ENCODE data around the gene SPATS2L.

Gene SPATS2L

DNA sequence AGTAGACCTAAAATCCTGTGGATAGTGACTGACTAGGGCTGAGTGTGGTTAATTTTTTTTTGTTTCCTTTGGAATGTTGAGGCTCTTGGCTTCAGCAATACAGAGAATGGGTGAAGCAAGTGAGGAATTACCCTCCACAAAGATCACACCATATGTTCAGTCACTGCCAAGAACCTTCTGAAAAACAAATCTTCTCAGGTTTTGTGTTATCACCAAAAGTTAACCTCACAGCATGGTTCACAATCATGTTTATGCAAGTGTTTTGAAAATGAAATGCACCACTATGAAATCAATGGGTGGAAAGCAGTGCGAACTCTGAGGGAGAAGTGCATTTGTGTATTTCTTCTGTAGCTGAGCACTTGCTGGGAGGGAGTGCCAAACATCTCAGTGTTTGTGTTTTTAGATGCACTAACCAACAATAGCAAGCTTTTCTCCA lies 44.4 kb downstream of the SPATS2L start:
- DNase-seq (ENCODE audit: low read depth, low spot score): no peak

DNA sequence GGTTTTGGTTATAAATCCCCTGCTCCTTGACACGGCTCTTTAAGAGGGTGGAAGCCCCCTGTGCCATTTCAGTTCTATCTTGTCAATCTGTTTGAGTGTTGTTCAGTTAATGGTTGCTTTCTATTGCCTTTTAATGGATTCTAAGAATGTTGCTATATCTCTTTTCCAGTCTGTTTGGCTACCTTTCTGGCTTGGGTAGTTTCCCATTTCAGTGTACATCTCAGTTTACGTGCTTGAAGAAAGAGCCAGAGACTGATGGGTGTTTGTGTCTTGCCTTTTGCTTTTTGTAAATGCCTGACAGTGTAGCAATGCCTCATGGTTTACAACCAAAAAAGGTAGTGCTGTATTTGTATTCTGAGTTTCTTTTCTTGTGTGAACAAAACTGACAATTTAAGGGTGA lies 45.3 kb downstream of the SPATS2L start:
- no peak for DNase-seq (ENCODE audit: low read depth, low spot score)

DNA sequence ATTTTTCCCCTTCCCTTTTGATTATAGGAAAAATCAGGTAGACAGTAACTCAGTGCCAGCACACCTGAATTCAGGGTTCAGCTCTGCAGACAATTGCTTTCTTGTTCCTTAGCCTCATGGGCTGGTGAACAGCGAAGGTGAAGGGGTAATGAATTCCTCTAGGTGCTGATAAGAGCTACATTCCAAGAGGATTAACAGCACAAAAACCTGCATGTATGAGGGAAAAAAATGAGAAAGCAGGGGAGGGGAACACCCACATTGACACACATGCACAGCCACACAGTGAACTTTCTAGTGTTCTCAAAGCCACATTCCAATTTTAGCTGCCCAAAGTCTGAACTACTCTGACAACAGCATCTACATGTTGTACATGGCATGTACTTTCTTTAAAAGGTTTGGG lies 46.1 kb downstream of the SPATS2L start:
- no peak for DNase-seq (ENCODE audit: low read depth, low spot score)

DNA sequence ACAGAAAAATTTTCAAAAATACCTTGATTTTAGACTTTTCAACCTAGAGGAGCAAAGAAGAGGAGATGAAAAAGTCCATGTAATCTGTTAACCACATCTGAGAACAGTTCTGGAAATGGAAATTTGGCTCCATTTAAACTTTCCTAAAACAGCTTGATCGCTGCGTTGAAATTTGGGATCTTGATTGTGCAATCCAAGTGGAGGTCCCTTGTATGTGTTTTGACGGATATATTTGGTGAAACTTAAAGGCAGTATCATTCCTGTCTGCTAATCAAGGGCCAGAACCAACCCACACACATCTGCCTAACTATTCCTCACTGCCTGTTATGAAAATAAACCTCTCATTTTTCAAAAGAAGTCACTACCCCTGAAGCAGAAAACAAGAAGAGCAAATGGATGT lies 46.6 kb downstream of the SPATS2L start:
- DNase-seq (ENCODE audit: low read depth, low spot score): no peak

DNA sequence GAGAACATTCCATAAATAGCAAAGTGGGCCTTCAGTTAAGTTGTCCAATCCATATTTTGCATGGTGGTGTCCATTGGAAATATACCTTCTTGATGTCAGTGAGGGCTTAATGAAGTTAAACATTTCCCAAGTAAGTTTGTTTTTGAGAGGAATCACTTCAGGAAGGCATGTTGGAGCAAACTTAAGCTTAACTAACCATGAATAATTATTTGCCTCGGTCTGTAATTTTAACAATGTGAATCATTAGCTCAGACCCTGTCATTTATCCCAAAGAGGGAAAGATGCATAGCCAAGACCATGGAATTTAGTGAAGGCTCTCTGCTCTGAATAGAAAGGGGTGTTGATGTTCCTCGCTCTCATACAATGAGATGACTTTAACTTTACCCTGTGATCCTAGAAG lies 47.4 kb downstream of the SPATS2L start:
- DNase-seq (ENCODE audit: low read depth, low spot score): no peak

DNA sequence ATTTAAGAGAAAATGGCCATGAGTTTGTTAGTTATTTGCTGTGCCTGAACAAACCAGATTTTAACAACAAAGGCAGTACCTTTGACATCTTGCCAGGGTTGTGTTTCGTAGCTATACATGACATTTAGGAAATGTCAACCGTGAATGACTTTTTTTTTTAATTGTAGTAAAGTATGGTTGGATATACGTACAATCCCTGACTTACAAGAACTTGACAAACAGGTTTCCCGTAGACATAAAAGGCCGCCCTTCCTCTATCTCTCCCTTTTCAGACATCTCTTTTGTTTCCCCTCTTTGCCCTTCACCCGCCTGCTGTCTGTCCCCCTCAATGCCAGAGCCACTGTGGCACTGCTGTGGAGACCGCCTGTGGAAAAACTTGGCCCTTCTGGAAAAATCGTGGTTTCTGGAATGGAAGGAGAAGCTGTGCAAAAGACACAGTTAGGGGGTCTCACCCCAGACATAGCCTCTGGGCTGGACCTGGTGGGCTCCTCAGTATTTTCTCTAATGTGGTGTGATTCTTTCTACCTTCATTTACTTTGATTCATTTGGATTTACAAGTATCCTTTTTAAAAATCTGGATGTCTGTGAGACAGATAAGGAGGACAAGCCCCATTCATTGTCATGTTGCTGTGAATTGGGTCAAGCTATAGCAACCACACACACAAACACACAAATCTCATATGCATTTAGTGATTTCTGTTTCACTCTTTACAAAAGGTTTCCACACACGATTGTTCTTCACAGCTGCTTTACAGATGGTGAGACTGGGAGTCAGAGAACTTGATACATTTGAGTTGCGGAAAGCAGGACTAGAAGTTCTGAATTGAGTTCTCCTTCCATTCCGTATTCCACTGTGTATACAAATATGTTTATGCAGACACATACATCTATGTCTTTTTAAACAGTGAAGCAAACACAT lies 48.6 kb downstream of the SPATS2L start:
- no peak for DNase-seq (ENCODE audit: low read depth, low spot score)

DNA sequence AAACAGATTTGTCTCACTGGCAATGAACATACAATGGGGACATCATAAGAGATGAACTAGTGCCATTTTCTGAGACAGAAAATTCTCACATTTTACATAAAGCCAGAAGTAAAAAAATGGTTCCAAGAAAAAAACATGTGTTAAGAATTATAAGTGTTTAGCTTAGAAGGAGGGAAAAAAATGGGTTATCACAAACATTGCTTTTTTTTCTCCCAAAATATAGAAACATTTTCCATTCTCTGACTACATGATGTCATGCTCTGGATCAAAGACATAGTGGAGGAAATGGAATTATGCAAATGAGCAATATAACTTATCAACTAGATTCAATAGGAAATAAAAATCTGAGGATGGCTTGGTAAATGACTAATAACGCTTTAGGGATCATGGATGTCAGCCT lies 49.8 kb downstream of the SPATS2L start:
- DNase-seq (ENCODE audit: low read depth, low spot score): no peak

DNA sequence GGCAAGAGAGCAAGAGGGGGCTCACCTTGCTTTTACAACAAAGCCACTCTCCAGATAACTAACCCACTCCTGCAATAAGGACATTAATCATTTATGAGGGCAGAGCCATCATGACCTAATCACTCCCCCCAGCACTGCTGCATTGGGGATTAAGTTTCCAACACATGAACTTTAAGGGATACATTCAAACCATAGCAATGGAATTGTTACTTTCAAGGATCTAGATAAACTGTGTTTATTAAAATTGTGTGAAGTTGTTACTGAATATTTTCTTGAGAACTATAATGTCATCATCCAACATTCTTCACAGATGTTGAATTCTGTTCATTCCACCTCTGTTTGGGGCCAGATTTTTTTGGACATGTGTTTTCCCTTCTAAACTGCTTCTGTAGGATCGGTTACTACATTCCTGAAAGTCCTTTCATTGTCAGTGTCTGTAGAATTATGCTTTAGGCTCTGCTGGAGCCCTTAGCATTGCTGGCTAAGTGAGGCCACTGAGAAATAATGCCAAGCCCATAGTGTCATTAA lies 50.4 kb downstream of the SPATS2L start:
- DNase-seq (ENCODE audit: low read depth, low spot score): no peak

DNA sequence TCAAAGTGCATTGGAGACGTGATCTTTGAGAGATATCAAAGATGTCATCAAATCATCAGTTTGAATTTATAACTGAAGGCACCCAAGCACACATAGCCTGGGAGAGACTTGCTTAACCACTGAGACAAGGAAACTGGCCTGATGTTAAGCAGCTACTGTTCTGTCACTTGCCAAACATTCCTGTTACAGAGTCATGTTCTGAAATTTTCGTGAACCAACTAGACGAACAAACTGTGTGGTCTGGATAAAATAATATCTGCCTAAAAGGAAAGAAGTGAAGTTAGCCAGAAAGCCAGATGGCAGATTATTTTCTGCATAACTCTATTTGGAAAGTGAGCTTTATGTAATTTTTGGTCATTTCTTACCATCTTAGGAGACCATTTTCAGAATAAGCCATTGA lies 51.4 kb downstream of the SPATS2L start:
- no peak for DNase-seq (ENCODE audit: low read depth, low spot score)

DNA sequence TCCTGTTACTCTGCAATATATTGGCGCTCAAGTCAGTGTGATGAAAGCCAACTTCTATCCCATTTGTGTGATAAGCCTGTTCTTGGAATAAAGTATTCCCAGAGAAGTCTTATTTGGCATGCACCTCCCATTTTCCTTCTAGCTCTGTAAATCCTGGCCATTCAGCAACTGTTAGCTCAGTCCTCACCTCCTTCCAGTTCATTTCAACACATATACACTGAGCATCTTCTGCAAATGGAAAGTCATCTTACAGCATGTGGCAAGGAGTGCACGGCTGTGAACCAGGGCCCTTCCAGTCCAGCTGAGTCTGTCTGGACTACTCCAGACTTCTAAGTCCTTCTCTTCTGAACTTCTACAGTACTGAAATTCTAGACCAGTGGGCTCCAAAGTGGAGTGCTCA lies 53.1 kb downstream of the SPATS2L start:
- DNase-seq (ENCODE audit: low read depth, low spot score): no peak

DNA sequence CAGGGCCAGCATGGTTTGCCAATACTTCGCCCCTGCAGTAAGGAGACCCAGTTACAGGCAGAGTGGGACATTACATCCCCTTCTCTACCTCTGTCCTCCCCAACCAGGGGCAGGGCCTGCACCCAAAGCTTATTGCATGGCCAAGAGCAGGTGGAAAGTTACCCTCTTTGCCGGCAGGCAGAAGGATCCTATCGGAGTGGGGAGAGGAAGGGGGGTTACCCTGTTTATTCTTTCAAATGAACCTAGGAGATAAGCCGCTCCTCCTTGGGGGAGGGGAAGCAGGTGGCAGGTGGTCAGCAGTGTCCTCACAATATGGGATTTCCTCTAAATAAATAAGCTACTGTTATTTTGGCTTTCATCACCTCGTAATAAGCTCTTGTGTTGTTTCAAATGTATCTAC lies 53.9 kb downstream of the SPATS2L start:
- no peak for DNase-seq (ENCODE audit: low read depth, low spot score)

DNA sequence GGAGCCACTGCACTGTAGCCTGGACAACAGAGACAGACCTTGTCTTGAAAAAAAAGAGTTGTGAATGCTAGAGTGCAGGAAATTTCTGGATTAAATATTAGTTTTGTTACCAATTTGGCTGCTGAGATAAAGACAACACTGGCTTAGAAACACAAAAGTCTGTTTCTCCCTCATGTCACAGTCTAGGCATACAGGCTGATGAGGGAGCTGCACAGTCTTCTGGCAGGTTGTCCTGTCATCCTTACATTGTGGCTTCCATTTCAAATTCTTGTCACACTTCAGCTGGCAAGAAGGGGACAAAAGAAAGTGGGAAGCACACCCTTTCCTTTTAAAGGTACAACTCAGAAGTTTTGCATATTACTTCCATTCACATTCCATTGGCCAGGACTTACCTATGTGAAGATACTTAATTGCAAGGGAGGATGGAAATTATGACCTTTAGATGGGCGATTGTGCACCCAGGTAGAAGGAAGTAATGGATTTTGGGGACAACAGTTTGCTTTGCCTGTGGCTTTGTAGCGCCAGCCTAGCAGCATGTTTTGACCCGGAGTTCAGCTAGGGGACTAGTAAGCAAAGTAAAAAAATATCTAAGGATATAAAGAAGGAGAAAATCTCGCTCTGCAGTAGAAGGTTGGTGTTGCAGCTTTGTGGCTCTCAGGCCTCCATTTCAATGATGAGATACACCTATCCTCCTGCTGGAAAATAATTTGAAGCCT lies 55.9 kb downstream of the SPATS2L start:
- DNase-seq (ENCODE audit: low read depth, low spot score): no peak

DNA sequence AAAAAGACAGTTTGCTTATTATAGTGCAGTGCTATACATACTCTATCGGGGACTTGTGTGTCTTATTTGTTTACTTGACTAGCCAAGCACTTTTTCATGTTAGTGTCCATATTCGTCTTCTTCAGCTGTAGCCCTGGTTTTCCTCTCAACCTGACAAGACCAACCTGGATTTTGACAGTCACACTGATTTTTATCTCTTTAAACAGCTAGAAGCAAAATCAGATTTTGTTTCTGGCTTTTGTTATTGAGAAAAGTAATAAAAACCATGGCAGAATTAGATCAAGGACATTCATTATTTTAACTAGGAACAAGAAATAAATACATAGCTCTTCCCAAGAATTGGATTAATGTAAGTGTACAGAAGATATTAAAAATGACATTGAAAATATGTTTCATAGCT lies 56.8 kb downstream of the SPATS2L start:
- DNase-seq (ENCODE audit: low read depth, low spot score): no peak

DNA sequence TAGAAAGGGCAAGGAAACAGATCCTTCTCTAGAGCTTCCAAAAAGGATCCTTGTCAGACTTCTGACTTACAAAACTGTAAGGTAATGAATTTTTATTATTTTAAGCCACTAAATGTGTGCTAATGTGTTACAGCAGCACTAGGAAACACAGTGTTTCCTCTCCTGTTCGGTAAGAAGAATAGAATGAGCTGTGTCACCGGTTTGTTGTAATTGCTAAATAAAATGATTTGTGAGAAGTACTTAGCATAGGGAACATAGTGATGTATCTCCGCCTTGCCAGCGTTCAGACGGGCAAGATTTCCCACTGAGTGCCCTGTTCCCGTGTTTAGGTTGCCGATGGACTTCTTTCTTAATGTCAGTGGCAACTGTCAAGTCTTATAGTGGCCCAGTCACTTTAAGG lies 57.6 kb downstream of the SPATS2L start:
- DNase-seq (ENCODE audit: low read depth, low spot score): no peak

DNA sequence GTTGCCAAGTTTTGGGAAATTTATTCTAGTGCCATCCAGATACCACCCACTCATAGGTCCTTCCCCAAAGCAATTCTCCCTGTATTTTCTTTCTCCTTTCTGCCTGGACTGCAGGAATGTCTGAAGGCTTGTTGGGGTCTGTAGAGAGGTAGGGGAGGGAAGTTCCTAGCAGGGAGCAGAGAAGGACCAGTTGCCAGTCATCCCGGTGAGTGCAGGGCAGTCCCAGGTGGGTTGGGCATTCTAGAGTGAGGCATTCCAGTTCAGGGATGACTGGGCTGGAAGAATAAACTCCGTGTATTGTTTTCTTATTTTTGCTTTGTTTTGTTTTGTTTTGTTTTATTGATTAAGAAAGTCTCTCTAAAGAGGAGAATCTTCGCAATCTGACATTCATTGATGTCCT lies 58.1 kb downstream of the SPATS2L start:
- no peak for DNase-seq (ENCODE audit: low read depth, low spot score)

DNA sequence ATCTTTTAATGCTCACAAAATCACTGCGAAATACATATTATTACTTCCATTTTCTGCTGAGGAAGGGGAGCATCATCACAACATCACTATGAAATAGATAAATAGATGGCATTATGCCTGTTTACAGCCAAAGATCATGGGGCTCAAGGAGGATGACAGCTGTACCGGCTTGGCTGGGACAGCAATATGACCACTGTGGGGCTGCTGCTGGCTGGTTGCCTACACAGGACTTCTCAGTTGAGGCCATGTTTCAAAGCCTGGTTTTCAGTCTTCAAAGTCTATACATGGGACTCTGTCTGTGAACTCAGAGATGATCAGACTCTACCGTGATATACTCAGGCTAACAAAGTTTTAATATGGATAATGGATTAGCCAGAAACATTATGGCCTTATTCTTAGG lies 58.7 kb downstream of the SPATS2L start:
- no peak for DNase-seq (ENCODE audit: low read depth, low spot score)

DNA sequence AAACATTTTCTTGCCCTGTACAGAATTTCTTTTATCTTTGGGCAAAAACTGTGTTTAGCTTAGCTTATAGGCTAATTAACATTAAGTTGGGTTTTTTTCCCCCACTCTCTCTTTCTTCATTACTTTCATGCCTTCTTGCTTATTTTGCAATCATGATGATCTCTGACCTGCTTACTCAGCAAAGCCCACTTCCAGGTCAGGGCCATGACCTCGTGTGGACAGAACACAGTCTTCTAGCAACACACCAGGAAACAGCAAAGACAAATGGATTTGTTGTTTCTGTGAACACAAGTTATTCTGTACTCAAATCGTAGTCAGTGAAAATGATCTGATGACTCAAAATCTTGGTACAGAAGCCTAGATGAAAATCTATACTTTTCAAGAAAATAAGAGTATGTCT lies 60.7 kb downstream of the SPATS2L start:
- DNase-seq (ENCODE audit: low read depth, low spot score): no peak

DNA sequence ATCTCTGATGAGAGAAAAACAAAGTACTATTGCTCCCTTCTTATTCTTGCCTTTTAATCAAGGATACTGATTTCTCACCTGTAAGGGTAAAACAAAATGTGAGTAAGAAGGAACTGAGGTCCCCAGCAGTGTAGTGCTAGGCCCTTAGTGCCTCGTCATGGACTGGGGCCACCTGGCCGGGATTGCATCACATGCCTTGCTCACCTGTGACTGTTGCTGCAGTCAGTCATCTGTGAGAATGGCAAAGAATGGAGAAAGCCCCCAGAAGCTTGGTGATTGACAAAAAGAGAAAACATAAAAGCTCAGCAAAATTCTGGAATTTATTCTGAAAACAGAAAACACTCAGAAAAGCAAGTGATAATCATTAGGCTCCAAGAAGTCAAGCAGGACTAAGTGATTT lies 63.4 kb downstream of the SPATS2L start:
- no peak for DNase-seq (ENCODE audit: low read depth, low spot score)

DNA sequence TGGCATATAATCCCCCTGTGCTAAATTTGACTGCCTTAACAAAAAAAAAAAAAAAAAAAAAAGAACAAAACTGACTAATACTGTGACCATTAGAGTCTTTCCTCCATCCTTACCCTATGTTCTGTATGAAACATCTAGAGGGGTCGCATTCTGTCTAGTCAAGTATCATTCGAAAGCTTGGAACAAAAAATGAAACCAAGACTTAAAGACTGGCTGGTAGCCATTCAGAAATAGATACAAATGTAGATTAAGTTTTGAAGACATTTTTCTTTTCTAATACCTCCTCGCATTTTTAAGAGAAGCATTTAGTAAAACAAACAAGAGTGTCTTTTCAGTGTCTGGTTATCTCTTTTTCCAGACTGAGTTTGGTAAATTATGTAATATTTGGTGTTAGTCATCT lies 66.7 kb downstream of the SPATS2L start:
- no peak for DNase-seq (ENCODE audit: low read depth, low spot score)

DNA sequence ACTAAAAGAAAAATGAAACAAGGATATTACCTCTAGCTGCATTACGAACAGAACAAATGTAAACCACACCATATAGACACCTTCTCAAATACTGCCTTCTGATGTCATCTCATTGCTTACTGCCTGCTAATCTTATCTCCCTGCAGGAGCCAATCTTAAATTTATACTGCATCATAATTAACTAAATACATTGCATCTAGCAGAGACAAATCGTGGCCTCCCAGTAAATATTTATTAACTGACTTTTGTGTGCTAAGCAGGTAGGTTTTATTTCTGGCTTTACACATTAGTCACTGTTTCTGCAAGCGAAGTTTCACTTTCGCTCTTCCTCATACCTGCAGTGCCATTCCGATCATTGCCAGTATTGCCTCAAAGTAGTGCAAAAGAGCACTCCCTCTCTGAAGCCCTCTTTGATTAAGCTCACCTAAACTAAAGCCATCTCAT lies 67.5 kb downstream of the SPATS2L start:
- DNase-seq (ENCODE audit: low read depth, low spot score): no peak

DNA sequence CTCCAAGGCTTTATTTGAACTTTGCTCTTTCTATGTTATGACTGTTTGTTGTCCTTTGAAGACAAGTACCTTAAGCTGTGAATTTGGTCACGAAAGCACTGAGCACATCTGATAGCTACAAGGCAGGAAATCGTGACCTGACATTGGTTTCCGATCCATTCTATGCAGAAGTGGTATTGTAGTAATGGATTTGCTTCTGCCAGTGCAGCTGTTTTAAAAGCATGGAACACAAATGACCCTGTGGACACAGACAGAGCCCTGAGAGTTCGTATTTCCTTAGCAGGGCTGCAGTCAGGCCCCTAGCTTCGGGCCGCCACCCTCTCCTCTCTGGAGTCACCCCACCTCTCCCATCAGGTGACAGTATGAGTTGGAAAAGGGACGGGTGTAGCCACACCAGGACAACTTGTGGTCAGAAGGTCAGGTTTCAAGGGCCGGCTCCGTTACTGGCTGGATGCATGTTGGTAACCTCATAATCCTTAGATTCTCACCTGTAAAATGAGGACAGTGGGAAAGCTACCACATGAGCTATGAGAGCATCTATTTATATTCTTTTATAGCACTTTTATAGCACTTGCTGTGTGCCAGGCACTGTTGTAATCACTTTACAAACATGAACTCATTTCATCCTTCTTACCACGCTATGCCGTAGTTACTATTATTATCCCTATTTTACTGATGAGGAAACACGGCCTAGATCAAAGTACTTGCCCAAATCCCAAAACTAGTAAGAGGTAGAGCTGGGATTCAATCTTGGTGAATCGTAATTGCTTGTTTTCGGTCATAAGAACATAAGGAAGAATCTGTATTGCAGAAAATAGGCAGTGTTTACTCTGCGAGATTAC lies 70.2 kb downstream of the SPATS2L start:
- DNase-seq (ENCODE audit: low read depth, low spot score): no peak
